ENCODE measurements around the gene SUMO4. TPM values are rescaled to one million over a fixed set of nuclear protein-coding genes. Genes with fewer than 3 reads are reported as not detected.

Gene SUMO4
- polyA plus RNA-seq, 3 donors: 0.22 to 0.29 (median 0.27) TPM

GRCh38 chr6:149445095-149445466, 45.0 kb downstream of the SUMO4 start:
- H3K27ac ChIP-seq (ENCODE audit: low read depth in 1 of 2, low read length in 2 of 2): no peak overlapping the region
- DNase-seq: no peak
- H3K9me3 ChIP-seq (replicated peaks in 1 of 2; ENCODE audit: control insufficient read depth in 1 of 2, insufficient read depth in 1 of 2, low read length in 2 of 2): no peaks in the 10 kb centered on the region
- no peak overlapping the region for H3K4me2 ChIP-seq (replicated peaks; ENCODE audit: extremely low read depth, low read length, poor library complexity, severe bottlenecking)
- peaks cover 0 to 9% (median 3%) of the 10 kb centered on the region in 7 donors for H3K9me3 Mint-ChIP-seq
- TF ChIP-seq CTCF (IDR thresholded peaks at IDR 0.05): no peak
- H3K36me3 ChIP-seq (replicated peaks in 1 of 2; ENCODE audit: control insufficient read depth in 1 of 2, insufficient read depth in 2 of 2, low read length in 2 of 2): no peaks in the 10 kb centered on the region
- no peaks in the 10 kb centered on the region for H4K20me1 ChIP-seq (ENCODE audit: insufficient read depth, low read length)
- peaks cover 3 to 5% of the 10 kb centered on the region in 2 donors for H3K36me3 Mint-ChIP-seq
- no peak overlapping the region for H3K9ac ChIP-seq (ENCODE audit: insufficient read depth, low read length, poor library complexity, severe bottlenecking)
- peak overlapping the region in 1 of 7 donors; percentile 68 for H3K27ac Mint-ChIP-seq
- H3K4me3 Mint-ChIP-seq: no peak overlapping the region
- intact Hi-C loops (cut with micrococcal nuclease): no loop called here
- peaks cover 0 to under 1% of the 10 kb centered on the region in 2 donors for H3K27me3 ChIP-seq (ENCODE audit: control insufficient read depth in 2 of 2, insufficient read depth in 2 of 2, low read length in 2 of 2)
- H3K4me1 Mint-ChIP-seq: no peaks in the 10 kb centered on the region
- H3K4me1 ChIP-seq (ENCODE audit: control insufficient read depth in 1 of 2, insufficient read depth in 2 of 2, low read length in 2 of 2): no peaks in the 10 kb centered on the region
- H3K27me3 Mint-ChIP-seq (ENCODE audit: low read depth in 3 of 3): peaks cover 0 to 5% (median 3%) of the 10 kb centered on the region in 3 donors
- no peak overlapping the region for H2AFZ ChIP-seq (ENCODE audit: insufficient read depth, low read depth, low read length, poor library complexity, severe bottlenecking)
- no peaks in the 10 kb centered on the region for H3K79me2 ChIP-seq (ENCODE audit: insufficient read depth, low read length)
- WGBS (ENCODE audit: insufficient coverage): 86% methylated on average over 1 of the region's 6 CpGs
- H3K4me3 ChIP-seq (replicated peaks in 1 of 3; ENCODE audit: low read depth in 2 of 3, low read length in 3 of 3): no peak overlapping the region

GRCh38 chr6:149445573-149445972, 45.5 kb downstream of the SUMO4 start:
- H3K9me3 Mint-ChIP-seq: peaks cover 0 to 9% (median 3%) of the 10 kb centered on the region in 7 donors
- H3K27me3 Mint-ChIP-seq (ENCODE audit: low read depth in 3 of 3): peaks cover 4 to 10% (median 8%) of the 10 kb centered on the region in 3 donors
- H3K4me3 Mint-ChIP-seq: no peak overlapping the region
- no peak for DNase-seq
- H3K36me3 ChIP-seq (replicated peaks in 1 of 2; ENCODE audit: control insufficient read depth in 1 of 2, insufficient read depth in 2 of 2, low read length in 2 of 2): no peaks in the 10 kb centered on the region
- H3K9me3 ChIP-seq (replicated peaks in 1 of 2; ENCODE audit: control insufficient read depth in 1 of 2, insufficient read depth in 1 of 2, low read length in 2 of 2): no peaks in the 10 kb centered on the region
- H2AFZ ChIP-seq (ENCODE audit: insufficient read depth, low read depth, low read length, poor library complexity, severe bottlenecking): no peak overlapping the region
- TF ChIP-seq CTCF (IDR thresholded peaks at IDR 0.05): no peak
- no peaks in the 10 kb centered on the region for H3K79me2 ChIP-seq (ENCODE audit: insufficient read depth, low read length)
- H3K27me3 ChIP-seq (ENCODE audit: control insufficient read depth in 2 of 2, insufficient read depth in 2 of 2, low read length in 2 of 2): peaks cover 0 to 5% of the 10 kb centered on the region in 2 donors
- H3K4me3 ChIP-seq (replicated peaks in 1 of 3; ENCODE audit: low read depth in 2 of 3, low read length in 3 of 3): no peak overlapping the region
- peaks cover 3 to 5% of the 10 kb centered on the region in 2 donors for H3K36me3 Mint-ChIP-seq
- intact Hi-C loops (cut with micrococcal nuclease): no loop called here
- H3K4me1 ChIP-seq (ENCODE audit: control insufficient read depth in 1 of 2, insufficient read depth in 2 of 2, low read length in 2 of 2): peaks cover 3 to 4% of the 10 kb centered on the region in 2 donors
- H3K4me1 Mint-ChIP-seq: peaks cover 3% of the 10 kb centered on the region
- H3K27ac ChIP-seq (ENCODE audit: low read depth in 1 of 2, low read length in 2 of 2): no peak overlapping the region
- no peak overlapping the region for H3K9ac ChIP-seq (ENCODE audit: insufficient read depth, low read length, poor library complexity, severe bottlenecking)
- no peak overlapping the region for H3K27ac Mint-ChIP-seq
- H3K4me2 ChIP-seq (replicated peaks; ENCODE audit: extremely low read depth, low read length, poor library complexity, severe bottlenecking): no peak overlapping the region
- no peaks in the 10 kb centered on the region for H4K20me1 ChIP-seq (ENCODE audit: insufficient read depth, low read length)
- WGBS (ENCODE audit: insufficient coverage): 95% methylated on average over 7 of the region's 7 CpGs

Measured in CD14-positive monocyte (primary cell).